Measurements from ENCODE around the gene RBMS3. TPM values are rescaled to one million over a fixed set of nuclear protein-coding genes. Genes with fewer than 3 reads are reported as not detected.

Gene RBMS3
- polyA plus RNA-seq, 5 donors: 20.5 to 41.4 (median 32.1) TPM

- DNase-seq: no peak
These were observed 651.9 kb downstream of the RBMS3 start for GRCh38 chr3:29932696-29933325.

- DNase-seq: no peak
These were observed 653.1 kb downstream of the RBMS3 start for GRCh38 chr3:29933802-29934490.

- no peak for DNase-seq
These were observed 653.9 kb downstream of the RBMS3 start for GRCh38 chr3:29934751-29935150.

GRCh38 chr3:29936054-29936453 is 655.2 kb downstream of the RBMS3 start:
- DNase-seq: no peak

- DNase-seq: no peak
These were observed 655.9 kb downstream of the RBMS3 start for GRCh38 chr3:29936766-29937165.

- no peak for DNase-seq
These were observed 656.3 kb downstream of the RBMS3 start for GRCh38 chr3:29937185-29937584.

- no peak for DNase-seq
These were observed 660.0 kb downstream of the RBMS3 start for GRCh38 chr3:29940759-29941323.

- no peak for DNase-seq
These were observed 661.4 kb downstream of the RBMS3 start for GRCh38 chr3:29942297-29942696.

GRCh38 chr3:29949131-29949530 is 668.3 kb downstream of the RBMS3 start:
- no peak for DNase-seq

GRCh38 chr3:29949940-29950616 is 669.2 kb downstream of the RBMS3 start:
- DNase-seq: no peak

- DNase-seq: peak in 1 of 2 donors; percentile 14
These were observed 671.6 kb downstream of the RBMS3 start for GRCh38 chr3:29952431-29952830.

GRCh38 chr3:29955413-29955812 is 674.5 kb downstream of the RBMS3 start:
- DNase-seq: no peak

GRCh38 chr3:29958816-29959215 is 677.9 kb downstream of the RBMS3 start:
- no peak for DNase-seq

- no peak for DNase-seq
These were observed 691.0 kb downstream of the RBMS3 start for GRCh38 chr3:29971895-29972294.

GRCh38 chr3:29972320-29972993 is 691.6 kb downstream of the RBMS3 start:
- peak in 1 of 2 donors; percentile 12 for DNase-seq

GRCh38 chr3:29973763-29974162 is 692.9 kb downstream of the RBMS3 start:
- DNase-seq: no peak

GRCh38 chr3:29976871-29977270 is 696.0 kb downstream of the RBMS3 start:
- DNase-seq: no peak

- DNase-seq: no peak
These were observed 696.5 kb downstream of the RBMS3 start for GRCh38 chr3:29977360-29977759.

GRCh38 chr3:29978036-29978435 is 697.2 kb downstream of the RBMS3 start:
- no peak for DNase-seq

GRCh38 chr3:29991198-29991597 is 710.3 kb downstream of the RBMS3 start:
- peak in 1 of 2 donors; percentile 21 for DNase-seq

GRCh38 chr3:30002797-30003196 is 721.9 kb downstream of the RBMS3 start:
- peak; percentile 15 to 21 for DNase-seq

- no peak for DNase-seq
These were observed 722.9 kb downstream of the RBMS3 start for GRCh38 chr3:30003741-30004140.
